Ishikawa (cell line): ENCODE measurements around the gene PATJ.

Experiments
- CEBPB ChIP-seq: IDR thresholded peaks from 2 replicates; pipeline ENCODE4 v1.6.1; 2012
- EP300 ChIP-seq: IDR thresholded peaks from 2 replicates; pipeline ENCODE4 v1.6.1; 2012; ENCODE audit warnings: borderline replicate concordance
- FOXM1 ChIP-seq: IDR thresholded peaks from 2 replicates; pipeline ENCODE4 v1.6.1; 2012; ENCODE audit warnings: low read depth, borderline replicate concordance
- NFIC ChIP-seq: IDR thresholded peaks from 2 replicates; pipeline ENCODE4 v1.6.1; 2012
- RAD21 ChIP-seq: IDR thresholded peaks from 2 replicates; pipeline ENCODE4 v1.6.1; 2012; ENCODE audit warnings: low read depth
- REST ChIP-seq: IDR thresholded peaks from 2 replicates; pipeline ENCODE4 v1.6.1; 2012; ENCODE audit warnings: low read depth, mild to moderate bottlenecking
- TAF1 ChIP-seq: IDR thresholded peaks from 2 replicates; pipeline ENCODE4 v1.6.1; 2012; ENCODE audit warnings: low read depth, mild to moderate bottlenecking
- TEAD4 ChIP-seq: IDR thresholded peaks from 2 replicates; pipeline ENCODE4 v1.6.1; 2012
- USF1 ChIP-seq: IDR thresholded peaks from 2 replicates; pipeline ENCODE4 v1.6.1; 2012
- YY1 ChIP-seq: IDR thresholded peaks from 2 replicates; pipeline ENCODE4 v1.6.1; 2012; ENCODE audit warnings: low read depth

- TF ChIP-seq RAD21: no peak
- TF ChIP-seq YY1: no peak
- TF ChIP-seq USF1: no peak
- no peak for TF ChIP-seq TAF1
- no peak for TF ChIP-seq CEBPB
- TF ChIP-seq TEAD4: no peak
- TF ChIP-seq FOXM1: no peak
- TF ChIP-seq NFIC: no peak
- no peak for TF ChIP-seq EP300
- TF ChIP-seq REST: no peak
These were observed 150.7 kb downstream of the PATJ start for GRCh38 chr1:61892977-61893376.
